CD14-positive monocyte (primary cell): ENCODE data around the gene TSC22D1. TPM values are rescaled to one million over a fixed set of nuclear protein-coding genes. Genes with fewer than 3 reads are reported as not detected.

Experiments used
- DNase-seq, 3 donors: peaks; one replicate each; pipeline ENCODE4 v3.0.0-alpha.2; 2011 to 2022
- H2AFZ ChIP-seq: 2 replicates; pipeline ENCODE4 v1.6.0; 2012; ENCODE audit warnings: mild to moderate bottlenecking, low read depth, low read length, inconsistent platforms; ENCODE audit not compliant: insufficient read depth, poor library complexity, severe bottlenecking
- H3K27ac ChIP-seq, 2 donors: 1 replicate in 1 of 2; 2 replicates in 1 of 2; pipeline ENCODE4 v1.5.1; 2012 to 2013; ENCODE audit warnings: low read length in 2 of 2, control low read depth in 1 of 2, inconsistent platforms in 1 of 2, low read depth in 1 of 2, mild to moderate bottlenecking in 1 of 2
- H3K27me3 ChIP-seq, 2 donors: one replicate each; pipeline versions ENCODE4 v1.6.0 to v1.6.1; 2011 to 2013; ENCODE audit warnings: low read length in 2 of 2; ENCODE audit not compliant: control insufficient read depth in 2 of 2, insufficient read depth in 2 of 2
- H3K36me3 ChIP-seq, 2 donors: replicated peaks in 1 of 2; 1 replicate in 1 of 2; 2 replicates in 1 of 2; pipeline versions ENCODE4 v1.5.1 to v1.6.1; 2012 to 2013; ENCODE audit warnings: low read length in 2 of 2, control low read depth in 1 of 2, inconsistent platforms in 1 of 2, mild to moderate bottlenecking in 1 of 2; ENCODE audit not compliant: insufficient read depth in 2 of 2, control insufficient read depth in 1 of 2
- H3K4me1 ChIP-seq, 2 donors: 1 replicate in 1 of 2; 2 replicates in 1 of 2; pipeline versions ENCODE4 v1.5.1 to v1.6.1; 2012 to 2013; ENCODE audit warnings: low read length in 2 of 2, control low read depth in 1 of 2, inconsistent platforms in 1 of 2, mild to moderate bottlenecking in 1 of 2, moderate library complexity in 1 of 2; ENCODE audit not compliant: insufficient read depth in 2 of 2, control insufficient read depth in 1 of 2
- H3K4me2 ChIP-seq: replicated peaks from 2 replicates; pipeline ENCODE3; 2012; ENCODE audit warnings: low read length, moderate library complexity, mild to moderate bottlenecking; ENCODE audit not compliant: poor library complexity, severe bottlenecking; ENCODE audit errors: extremely low read depth
- H3K4me3 ChIP-seq, 3 experiments: fragments of 200-600 bp in 1 of 3; sonication (generic) in 1 of 3; replicated peaks in 1 of 3; 1 replicate in 2 of 3; 2 replicates in 1 of 3; pipeline ENCODE4 v1.5.1; 2011 to 2013; ENCODE audit warnings: low read length in 3 of 3, mild to moderate bottlenecking in 3 of 3, control low read depth in 2 of 3, low read depth in 2 of 3, inconsistent platforms in 1 of 3, moderate library complexity in 1 of 3
- H3K79me2 ChIP-seq: 2 replicates; pipeline ENCODE4 v1.6.0; 2012; ENCODE audit warnings: mild to moderate bottlenecking, control low read depth, inconsistent platforms, low read length, moderate library complexity; ENCODE audit not compliant: insufficient read depth
- H3K9ac ChIP-seq: 2 replicates; pipeline ENCODE4 v1.6.0; 2017; ENCODE audit warnings: low read length, mild to moderate bottlenecking; ENCODE audit not compliant: insufficient read depth, poor library complexity, severe bottlenecking
- H3K9me3 ChIP-seq, 2 donors: replicated peaks in 1 of 2; 1 replicate in 1 of 2; 2 replicates in 1 of 2; pipeline versions ENCODE4 v1.5.1 to v1.6.1; 2012 to 2013; ENCODE audit warnings: low read length in 2 of 2, control low read depth in 1 of 2; ENCODE audit not compliant: control insufficient read depth in 1 of 2, insufficient read depth in 1 of 2
- H4K20me1 ChIP-seq: 2 replicates; pipeline ENCODE4 v1.6.0; 2012; ENCODE audit warnings: mild to moderate bottlenecking, low read length, control low read depth, moderate library complexity; ENCODE audit not compliant: insufficient read depth
- H3K27ac Mint-ChIP-seq, 7 donors: one replicate each; pipeline ENCODE4 v1.8.0; 2020; ENCODE audit warnings: mild to moderate bottlenecking in 7 of 7, mixed read lengths in 7 of 7, moderate library complexity in 6 of 7, inconsistent platforms in 2 of 7
- H3K27me3 Mint-ChIP-seq, 3 donors: one replicate each; pipeline ENCODE4 v1.8.0; 2021 to 2022; ENCODE audit warnings: low read depth in 3 of 3, mild to moderate bottlenecking in 3 of 3, mixed read lengths in 3 of 3, moderate library complexity in 3 of 3, inconsistent platforms in 1 of 3
- H3K36me3 Mint-ChIP-seq, 2 donors: one replicate each; pipeline ENCODE4 v1.8.0; 2020; ENCODE audit warnings: mixed read lengths in 2 of 2, inconsistent platforms in 1 of 2, mild to moderate bottlenecking in 1 of 2
- H3K4me1 Mint-ChIP-seq: one replicate; pipeline ENCODE4 v1.8.0; 2020; ENCODE audit warnings: mild to moderate bottlenecking, mixed read lengths
- H3K4me3 Mint-ChIP-seq, 2 donors: one replicate each; pipeline ENCODE4 v1.8.0; 2020; ENCODE audit warnings: mild to moderate bottlenecking in 2 of 2, mixed read lengths in 2 of 2, moderate library complexity in 1 of 2
- H3K9me3 Mint-ChIP-seq, 7 donors: one replicate each; pipeline ENCODE4 v1.8.0; 2020 to 2022; ENCODE audit warnings: mixed read lengths in 7 of 7, mild to moderate bottlenecking in 6 of 7, moderate library complexity in 6 of 7, inconsistent platforms in 2 of 7
- WGBS: methylation state at CpG from one replicate; pipeline ENCODE4 v1.1.5; 2013; ENCODE audit warnings: missing lambda C conversion rate; ENCODE audit not compliant: insufficient coverage; 5-methylcytosine and 5-hydroxymethylcytosine counted together
- intact Hi-C, 2 donors: fragments of 100-400 bp; cut with micrococcal nuclease; formaldehyde crosslinking; loops; one replicate each; pipeline versions ENCODE4 v1.15.0 to v1.15.1; 2023
- polyA plus RNA-seq, 3 donors: library from polyadenylated mRNA; depleted of rRNA in 1 of 3; unstranded in 2 of 3; stranded (reverse) in 1 of 3; fragments of 300-500 nt in 2 of 3; fragments of >200 nt in 1 of 3; fragmentation: Illumina TruSeq in 2 of 3; gene quantifications; 1 replicate in 2 of 3; 2 replicates in 1 of 3; pipeline ENCODE4 v1.2.3, GENCODE V29; 2012 to 2021
- TF ChIP-seq, protein P1 (sequence below): fragments of 200-600 bp; IDR thresholded peaks from one replicate; pipeline ENCODE4 v1.8.0; 2022; ENCODE audit warnings: antibody characterized with exemption, mild to moderate bottlenecking

TSC22D1 gene
- polyA plus RNA-seq, 3 donors = 1.9 to 10.4 (median 3.1) TPM

DNA sequence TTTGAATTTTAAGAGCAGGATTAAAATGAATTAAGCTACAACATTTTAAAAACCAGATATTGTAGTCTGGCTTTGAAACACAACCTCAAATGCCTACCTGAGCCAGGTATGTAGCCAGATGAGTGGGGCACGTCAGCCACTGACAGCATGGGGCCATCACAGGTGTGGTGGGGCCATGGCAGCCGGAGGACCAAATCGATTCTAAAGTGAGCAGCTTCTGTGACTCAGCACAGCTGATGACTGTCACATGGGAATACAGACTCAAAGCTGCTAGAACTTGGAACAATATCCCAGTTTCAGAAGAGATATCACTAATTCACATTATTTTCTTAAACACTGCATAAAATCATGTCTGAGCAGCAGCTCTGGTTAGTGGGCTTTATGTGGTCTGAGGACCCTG lies 149.7 kb downstream of the TSC22D1 start:
- H3K36me3 Mint-ChIP-seq = no peaks in the 10 kb centered on the region
- H3K9me3 ChIP-seq = no peaks in the 10 kb centered on the region
- H3K9ac ChIP-seq = no peak overlapping the region
- H3K79me2 ChIP-seq = no peaks in the 10 kb centered on the region
- no peaks in the 10 kb centered on the region for H4K20me1 ChIP-seq
- no peak overlapping the region for H3K4me3 ChIP-seq
- no peaks in the 10 kb centered on the region for H3K4me1 ChIP-seq
- H3K4me3 Mint-ChIP-seq = no peak overlapping the region
- no peaks in the 10 kb centered on the region for H3K36me3 ChIP-seq
- no peaks in the 10 kb centered on the region for H3K4me1 Mint-ChIP-seq
- intact Hi-C loops = no loop called here
- peaks cover 0 to 2% (median 0%) of the 10 kb centered on the region in 7 donors for H3K9me3 Mint-ChIP-seq
- DNase-seq = no peak
- WGBS = 93% methylated on average over 3 of the region's 3 CpGs
- TF ChIP-seq, protein P1, sequence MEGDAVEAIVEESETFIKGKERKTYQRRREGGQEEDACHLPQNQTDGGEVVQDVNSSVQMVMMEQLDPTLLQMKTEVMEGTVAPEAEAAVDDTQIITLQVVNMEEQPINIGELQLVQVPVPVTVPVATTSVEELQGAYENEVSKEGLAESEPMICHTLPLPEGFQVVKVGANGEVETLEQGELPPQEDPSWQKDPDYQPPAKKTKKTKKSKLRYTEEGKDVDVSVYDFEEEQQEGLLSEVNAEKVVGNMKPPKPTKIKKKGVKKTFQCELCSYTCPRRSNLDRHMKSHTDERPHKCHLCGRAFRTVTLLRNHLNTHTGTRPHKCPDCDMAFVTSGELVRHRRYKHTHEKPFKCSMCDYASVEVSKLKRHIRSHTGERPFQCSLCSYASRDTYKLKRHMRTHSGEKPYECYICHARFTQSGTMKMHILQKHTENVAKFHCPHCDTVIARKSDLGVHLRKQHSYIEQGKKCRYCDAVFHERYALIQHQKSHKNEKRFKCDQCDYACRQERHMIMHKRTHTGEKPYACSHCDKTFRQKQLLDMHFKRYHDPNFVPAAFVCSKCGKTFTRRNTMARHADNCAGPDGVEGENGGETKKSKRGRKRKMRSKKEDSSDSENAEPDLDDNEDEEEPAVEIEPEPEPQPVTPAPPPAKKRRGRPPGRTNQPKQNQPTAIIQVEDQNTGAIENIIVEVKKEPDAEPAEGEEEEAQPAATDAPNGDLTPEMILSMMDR = no peak
- no peaks in the 10 kb centered on the region for H3K27me3 ChIP-seq
- no peak overlapping the region for H3K4me2 ChIP-seq
- H3K27ac Mint-ChIP-seq = no peak overlapping the region
- peaks cover 0 to 6% (median 3%) of the 10 kb centered on the region in 3 donors for H3K27me3 Mint-ChIP-seq
- no peak overlapping the region for H2AFZ ChIP-seq
- H3K27ac ChIP-seq = no peak overlapping the region

DNA sequence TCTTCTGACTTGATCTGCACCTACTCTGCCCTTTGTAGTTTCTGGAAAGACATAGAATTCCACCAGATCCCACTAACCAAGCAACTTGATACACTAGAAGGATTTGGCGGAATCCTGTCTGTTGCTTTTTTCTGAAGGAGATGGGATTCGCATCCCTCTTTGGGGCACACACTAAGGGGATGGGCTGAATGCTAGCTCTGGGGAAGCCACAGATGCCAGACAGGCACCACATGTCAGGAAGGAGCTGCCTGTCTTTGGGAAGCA lies 150.4 kb downstream of the TSC22D1 start:
- TF ChIP-seq, protein P1 = no peak
- no peak for DNase-seq
- no peaks in the 10 kb centered on the region for H3K9me3 ChIP-seq
- H4K20me1 ChIP-seq = no peaks in the 10 kb centered on the region
- Mint-ChIP-seq H3K4me3 (no peak overlapping the region), H3K4me1 (no peaks in the 10 kb centered on the region), H3K27ac (no peak overlapping the region), H3K36me3 (no peaks in the 10 kb centered on the region), H3K9me3 (peaks cover 0 to 2% (median 0%) of the 10 kb centered on the region in 7 donors), H3K27me3 (peaks cover 0 to 4% (median 3%) of the 10 kb centered on the region in 3 donors)
- H3K4me2 ChIP-seq = no peak overlapping the region
- H3K27me3 ChIP-seq = no peaks in the 10 kb centered on the region
- no peak overlapping the region for H3K4me3 ChIP-seq
- H3K27ac ChIP-seq = no peak overlapping the region
- 100% methylated on average over 2 of the region's 2 CpGs for WGBS
- H3K4me1 ChIP-seq = no peaks in the 10 kb centered on the region
- H2AFZ ChIP-seq = no peak overlapping the region
- no peaks in the 10 kb centered on the region for H3K36me3 ChIP-seq
- H3K79me2 ChIP-seq = no peaks in the 10 kb centered on the region
- intact Hi-C loops = no loop called here
- H3K9ac ChIP-seq = no peak overlapping the region
